ENCODE measurements around the gene APEH.

APEH gene

GRCh38 chr3:49647741-49648140 lies 26.4 kb upstream of the APEH start:
- no peak for TF ChIP-seq CTCF (IDR thresholded peaks at IDR 0.05; ENCODE audit: control insufficient read depth, insufficient read depth, low read depth, low read length, missing control alignments)
- no peak for DNase-seq (ENCODE audit: low read depth)
- no peak overlapping the region for H3K4me3 ChIP-seq (ENCODE audit: control insufficient read depth, low read depth, low read length)

GRCh38 chr3:49648354-49649019 lies 25.7 kb upstream of the APEH start:
- no peak for DNase-seq (ENCODE audit: low read depth)
- no peak for TF ChIP-seq CTCF (IDR thresholded peaks at IDR 0.05; ENCODE audit: control insufficient read depth, insufficient read depth, low read depth, low read length, missing control alignments)
- H3K4me3 ChIP-seq (ENCODE audit: control insufficient read depth, low read depth, low read length): no peak overlapping the region

DNA sequence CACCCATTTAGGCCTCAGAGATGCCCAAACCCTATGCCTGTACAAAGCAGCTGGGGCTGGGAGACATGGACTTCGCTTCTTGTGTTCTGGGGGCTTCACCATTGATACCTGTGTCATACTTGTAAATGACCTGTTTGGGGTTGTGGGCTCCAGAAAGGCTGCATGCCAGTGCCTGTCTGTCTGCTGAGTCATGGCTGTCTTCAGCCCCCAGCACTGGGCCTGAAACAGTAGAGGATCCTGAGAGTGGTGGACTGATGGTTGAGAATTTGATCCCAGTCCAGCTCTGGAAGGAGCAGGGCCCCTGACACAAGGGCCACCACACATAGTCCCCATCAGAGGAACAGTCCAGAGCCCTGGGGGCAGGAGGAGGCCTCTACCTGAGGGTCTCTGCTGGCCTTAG lies 24.6 kb upstream of the APEH start:
- TF ChIP-seq CTCF (IDR thresholded peaks at IDR 0.05; ENCODE audit: control insufficient read depth, insufficient read depth, low read depth, low read length, missing control alignments): no peak
- DNase-seq (ENCODE audit: low read depth): no peak

GRCh38 chr3:49650177-49650576 lies 24.0 kb upstream of the APEH start:
- H3K4me3 ChIP-seq (ENCODE audit: control insufficient read depth, low read depth, low read length): no peak overlapping the region
- DNase-seq (ENCODE audit: low read depth): no peak
- TF ChIP-seq CTCF (IDR thresholded peaks at IDR 0.05; ENCODE audit: control insufficient read depth, insufficient read depth, low read depth, low read length, missing control alignments): no peak

More for the DNA sequence above, 24.6 kb upstream of the APEH start:
- no peak overlapping the region for H3K4me3 ChIP-seq (ENCODE audit: control insufficient read depth, low read depth, low read length)

DNA sequence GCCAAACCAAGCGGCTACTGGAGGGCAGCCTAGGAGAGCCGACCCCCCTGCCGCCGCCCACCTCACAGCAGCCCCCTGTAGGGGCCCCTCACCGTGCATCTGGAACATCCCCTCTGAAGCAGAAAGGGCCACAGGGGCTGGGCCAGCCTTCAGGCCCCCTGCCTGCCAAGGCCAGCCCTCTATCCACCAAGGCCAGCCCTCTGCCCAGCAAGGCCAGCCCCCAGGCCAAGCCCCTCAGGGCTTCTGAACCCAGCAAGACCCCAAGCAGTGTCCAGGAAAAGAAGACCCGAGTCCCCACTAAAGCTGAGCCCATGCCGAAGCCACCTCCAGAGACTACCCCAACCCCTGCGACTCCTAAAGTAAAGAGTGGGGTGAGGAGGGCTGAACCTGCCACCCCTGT lies 23.5 kb upstream of the APEH start:
- DNase-seq (ENCODE audit: low read depth): no peak
- no peak overlapping the region for H3K4me3 ChIP-seq (ENCODE audit: control insufficient read depth, low read depth, low read length)
- TF ChIP-seq CTCF (IDR thresholded peaks at IDR 0.05; ENCODE audit: control insufficient read depth, insufficient read depth, low read depth, low read length, missing control alignments): no peak

DNA sequence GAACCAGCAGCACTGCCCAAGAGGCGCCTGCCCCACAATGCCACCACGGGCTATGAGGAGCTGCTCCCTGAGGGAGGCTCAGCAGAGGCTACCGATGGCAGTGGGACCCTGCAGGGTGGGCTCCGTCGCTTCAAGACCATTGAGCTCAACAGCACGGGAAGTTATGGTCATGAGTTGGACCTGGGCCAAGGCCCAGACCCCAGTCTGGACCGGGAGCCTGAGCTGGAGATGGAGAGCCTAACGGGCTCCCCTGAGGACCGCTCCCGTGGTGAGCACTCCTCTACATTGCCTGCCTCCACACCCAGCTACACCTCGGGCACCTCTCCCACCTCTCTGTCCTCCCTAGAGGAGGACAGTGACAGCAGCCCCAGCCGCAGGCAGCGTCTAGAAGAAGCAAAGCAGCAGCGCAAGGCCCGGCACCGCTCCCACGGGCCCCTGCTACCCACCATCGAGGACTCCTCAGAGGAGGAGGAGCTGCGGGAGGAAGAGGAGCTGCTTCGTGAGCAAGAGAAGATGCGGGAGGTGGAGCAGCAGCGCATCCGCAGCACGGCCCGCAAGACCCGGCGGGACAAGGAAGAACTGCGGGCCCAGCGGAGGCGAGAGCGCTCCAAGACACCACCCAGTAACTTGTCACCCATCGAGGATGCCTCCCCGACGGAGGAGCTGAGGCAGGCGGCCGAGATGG lies 21.8 kb upstream of the APEH start:
- DNase-seq (ENCODE audit: low read depth): no peak
- H3K4me3 ChIP-seq (ENCODE audit: control insufficient read depth, low read depth, low read length): no peak overlapping the region
- no peak for TF ChIP-seq CTCF (IDR thresholded peaks at IDR 0.05; ENCODE audit: control insufficient read depth, insufficient read depth, low read depth, low read length, missing control alignments)

Data from AG09309 (cell line).